ENCODE measurements around the gene LAMC3.

The LAMC3 gene

DNA sequence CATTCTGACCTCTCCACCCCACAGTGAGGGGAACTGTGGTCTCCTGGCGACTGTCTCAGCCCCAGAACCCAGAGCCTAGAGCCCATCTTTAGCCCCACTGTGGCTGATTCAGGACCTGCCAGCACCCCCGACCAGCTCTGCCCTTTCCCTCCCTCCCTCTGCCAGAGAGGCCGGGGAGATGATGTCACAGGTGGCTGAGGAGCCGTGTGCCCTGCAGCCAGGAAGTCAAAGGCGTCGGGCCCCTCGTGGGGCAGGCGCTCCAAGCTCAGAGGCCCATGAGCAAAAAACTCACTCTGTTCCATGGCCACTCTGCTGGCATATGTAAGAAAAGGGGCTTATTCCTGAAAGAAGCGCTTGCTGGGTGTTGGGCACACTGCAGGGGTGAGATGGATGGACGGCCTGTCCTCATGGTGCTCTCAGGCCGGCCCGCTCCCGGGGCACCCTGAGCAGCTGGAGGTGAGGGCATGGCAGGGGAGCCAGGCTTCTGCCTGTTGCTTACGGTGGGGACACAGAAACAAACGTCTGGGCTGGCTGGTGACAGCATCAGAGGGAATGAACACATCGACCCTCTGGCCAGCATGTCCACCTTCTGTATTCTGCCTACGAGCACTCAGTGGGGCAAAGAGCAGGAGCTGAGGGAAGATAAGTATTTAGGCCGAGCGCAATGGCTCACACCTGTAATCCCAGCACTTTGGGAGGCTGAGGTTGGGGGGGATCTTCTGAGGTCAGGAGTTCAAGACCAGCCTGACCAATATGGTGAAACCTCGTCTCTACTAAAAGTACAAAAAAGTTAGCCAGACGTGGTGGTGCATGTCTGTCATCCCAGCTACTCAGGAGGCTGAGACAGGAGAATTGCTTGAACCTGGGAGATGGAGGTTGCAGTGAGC lies 41.1 kb downstream of the LAMC3 start:
- FAIRE-seq = no peak

DNA sequence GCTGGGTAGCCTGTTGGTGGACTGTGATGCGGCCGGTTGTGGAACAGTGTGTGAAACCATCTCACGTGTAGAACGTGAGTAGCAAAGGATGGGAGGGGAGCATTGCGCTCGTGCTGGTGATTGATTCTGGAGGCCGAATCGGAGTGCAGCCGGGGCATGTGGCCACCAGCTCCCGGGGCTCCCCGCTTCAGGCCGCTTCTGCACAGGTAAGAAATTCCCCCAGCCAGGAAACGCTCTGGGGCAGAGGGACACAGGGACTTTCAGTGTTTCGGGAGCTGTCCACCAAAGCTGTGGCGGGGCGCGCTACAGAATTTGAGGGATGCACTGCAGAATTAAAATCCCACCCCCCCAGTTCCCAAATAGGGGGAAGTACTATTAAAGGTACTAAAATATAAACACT lies 41.9 kb downstream of the LAMC3 start:
- FAIRE-seq = no peak

DNA sequence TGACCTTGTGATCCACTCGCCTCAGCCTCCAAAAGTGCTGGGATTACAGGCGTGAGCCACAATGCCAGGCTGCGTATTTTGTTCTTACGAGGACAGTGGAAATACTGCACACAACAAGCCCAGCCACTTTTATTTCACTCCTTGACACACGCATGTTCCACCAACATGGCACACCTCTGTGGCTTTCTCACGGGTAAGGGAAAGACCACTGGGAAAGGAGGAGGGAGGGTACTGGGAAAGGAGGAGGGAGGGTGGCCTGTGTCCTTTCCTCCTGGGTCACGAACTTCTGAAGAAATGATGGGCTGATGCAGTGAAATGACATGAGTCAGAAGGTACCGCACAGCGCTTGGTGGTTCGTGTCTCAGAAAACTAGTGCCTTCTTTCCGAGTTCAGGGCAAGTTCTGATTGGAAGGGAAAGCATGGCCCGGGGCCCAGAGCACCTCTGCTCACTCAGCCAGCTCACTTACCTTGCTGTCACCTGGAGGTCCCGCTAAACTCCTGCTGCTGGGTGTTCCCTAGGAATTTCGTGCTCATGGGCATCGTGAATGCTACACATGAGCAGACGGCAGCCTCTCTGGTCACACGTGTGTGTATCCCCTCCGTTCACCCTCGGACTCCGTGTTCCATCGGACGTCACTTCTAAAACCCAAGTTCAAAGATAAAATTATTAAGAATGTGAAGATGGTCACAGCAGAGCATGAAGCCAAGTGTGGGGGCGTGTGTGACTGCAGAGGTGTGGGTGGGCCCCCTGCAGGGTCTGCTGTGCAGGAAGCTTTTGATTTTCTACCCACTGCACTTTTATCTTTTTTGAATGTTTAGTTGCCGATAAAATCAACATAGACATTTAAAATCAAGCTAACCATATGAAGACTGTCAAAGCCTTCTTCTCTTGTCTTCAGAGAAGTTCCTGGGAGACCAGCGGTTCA lies 42.9 kb downstream of the LAMC3 start:
- no peak for FAIRE-seq

- FAIRE-seq = no peak
Observed at GRCh38 chr9:131053896-131054295, 44.9 kb downstream of the LAMC3 start.

DNA sequence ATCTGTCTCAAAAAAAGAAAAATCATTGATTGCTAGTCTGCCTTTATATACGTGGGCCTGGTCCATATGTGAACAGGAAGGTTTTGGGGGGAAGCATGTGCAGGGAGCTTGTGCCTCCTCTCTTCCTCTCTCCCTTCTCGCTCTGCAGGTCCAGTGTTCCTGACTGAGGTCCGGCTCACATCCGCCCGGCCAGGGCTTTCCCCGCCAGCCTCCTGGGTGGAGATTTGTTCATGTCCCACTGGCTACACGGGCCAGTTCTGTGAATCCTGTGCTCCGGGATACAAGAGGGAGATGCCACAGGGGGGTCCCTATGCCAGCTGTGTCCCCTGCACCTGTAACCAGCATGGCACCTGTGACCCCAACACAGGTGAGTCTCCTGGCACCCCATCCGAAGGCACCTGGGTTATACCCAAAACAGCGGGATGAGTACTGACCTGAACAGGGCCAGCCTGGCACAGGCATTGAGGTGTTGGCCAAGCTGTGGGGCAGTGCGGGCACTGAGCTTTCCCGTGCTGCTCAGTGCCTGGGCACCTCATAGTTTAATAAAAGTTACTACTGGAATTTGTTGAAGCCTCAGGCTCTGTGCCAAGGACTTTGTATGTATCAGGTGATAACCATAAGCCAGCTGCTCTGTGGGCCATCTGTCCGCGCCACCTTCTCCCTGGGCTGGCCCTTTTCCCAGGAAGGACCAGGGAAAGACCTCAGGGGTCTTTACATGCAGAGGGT lies 48.0 kb downstream of the LAMC3 start:
- no peak for FAIRE-seq

DNA sequence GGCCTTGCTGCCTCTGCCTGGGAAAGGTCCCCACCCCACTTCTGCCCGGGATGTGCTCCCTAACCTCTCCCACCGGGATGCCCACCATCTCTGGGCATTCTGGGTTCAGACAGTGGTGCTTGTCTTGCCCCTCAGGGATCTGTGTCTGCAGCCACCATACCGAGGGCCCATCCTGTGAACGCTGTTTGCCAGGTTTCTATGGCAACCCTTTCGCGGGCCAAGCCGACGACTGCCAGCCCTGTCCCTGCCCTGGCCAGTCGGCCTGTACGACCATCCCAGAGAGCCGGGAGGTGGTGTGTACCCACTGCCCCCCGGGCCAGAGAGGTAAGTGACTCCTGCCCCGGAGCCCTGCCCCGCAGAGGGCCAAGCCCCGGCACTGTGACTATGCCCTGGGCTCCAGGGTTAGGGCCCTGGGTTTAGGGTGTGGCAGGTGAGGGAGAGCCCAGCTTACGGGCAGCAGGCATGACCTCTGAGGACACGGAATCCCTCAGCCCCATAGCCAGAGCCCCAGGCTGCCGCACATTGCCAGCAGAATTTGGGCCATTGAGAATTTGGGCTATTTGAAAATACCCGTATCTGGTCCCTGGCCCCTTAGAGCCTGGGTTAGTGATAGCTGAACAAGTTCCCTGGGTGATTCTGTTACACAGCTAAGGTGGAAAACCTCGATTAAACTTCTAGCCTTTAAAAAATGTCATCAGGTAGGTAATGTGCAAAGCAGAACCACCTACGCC lies 52.1 kb downstream of the LAMC3 start:
- FAIRE-seq = no peak

DNA sequence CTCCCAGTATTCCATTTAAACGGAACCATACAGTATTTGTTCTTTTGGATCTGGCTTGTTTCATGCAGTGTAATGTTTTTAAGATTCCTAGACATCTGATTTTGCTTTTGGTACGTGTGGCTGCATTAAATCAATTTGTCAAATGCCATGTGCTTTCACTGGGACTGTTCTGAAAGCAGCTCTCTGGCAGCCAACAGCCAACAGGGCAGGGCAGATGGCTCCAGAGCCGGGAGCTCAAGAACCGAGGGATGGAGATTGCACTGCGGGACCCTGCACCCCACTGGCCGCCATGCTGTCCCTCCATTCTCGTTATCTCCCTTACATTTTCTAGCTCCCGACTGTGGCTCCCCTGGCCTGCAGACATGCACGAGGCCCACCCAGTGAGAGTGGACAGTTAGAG lies 54.0 kb downstream of the LAMC3 start:
- no peak for FAIRE-seq

- FAIRE-seq = no peak
Observed at GRCh38 chr9:131065599-131065998, 56.6 kb downstream of the LAMC3 start.

DNA sequence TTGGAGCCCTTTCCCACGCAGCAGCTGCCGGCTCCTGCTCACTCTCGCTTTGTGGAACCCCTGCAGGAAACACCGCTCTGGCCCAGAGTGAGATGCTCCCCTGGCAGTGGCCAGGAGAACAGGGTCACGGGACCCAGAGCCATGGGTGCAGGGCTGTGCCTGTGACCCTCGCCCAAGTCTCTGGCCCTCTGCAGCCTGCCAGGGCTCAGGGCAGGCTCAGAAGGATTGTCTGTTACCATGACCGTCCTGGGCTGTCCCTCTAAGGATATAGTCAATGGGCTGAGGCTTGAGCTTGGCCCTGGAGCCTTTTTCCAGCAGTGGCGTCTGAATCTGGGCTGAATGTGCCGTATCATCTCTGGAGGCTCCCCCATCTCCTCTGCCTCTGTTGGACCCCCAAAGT lies 58.7 kb downstream of the LAMC3 start:
- no peak for FAIRE-seq

- FAIRE-seq = no peak
Observed at GRCh38 chr9:131068076-131068816, 59.3 kb downstream of the LAMC3 start.

GRCh38 chr9:131069699-131070098 lies 60.7 kb downstream of the LAMC3 start:
- FAIRE-seq = no peak

DNA sequence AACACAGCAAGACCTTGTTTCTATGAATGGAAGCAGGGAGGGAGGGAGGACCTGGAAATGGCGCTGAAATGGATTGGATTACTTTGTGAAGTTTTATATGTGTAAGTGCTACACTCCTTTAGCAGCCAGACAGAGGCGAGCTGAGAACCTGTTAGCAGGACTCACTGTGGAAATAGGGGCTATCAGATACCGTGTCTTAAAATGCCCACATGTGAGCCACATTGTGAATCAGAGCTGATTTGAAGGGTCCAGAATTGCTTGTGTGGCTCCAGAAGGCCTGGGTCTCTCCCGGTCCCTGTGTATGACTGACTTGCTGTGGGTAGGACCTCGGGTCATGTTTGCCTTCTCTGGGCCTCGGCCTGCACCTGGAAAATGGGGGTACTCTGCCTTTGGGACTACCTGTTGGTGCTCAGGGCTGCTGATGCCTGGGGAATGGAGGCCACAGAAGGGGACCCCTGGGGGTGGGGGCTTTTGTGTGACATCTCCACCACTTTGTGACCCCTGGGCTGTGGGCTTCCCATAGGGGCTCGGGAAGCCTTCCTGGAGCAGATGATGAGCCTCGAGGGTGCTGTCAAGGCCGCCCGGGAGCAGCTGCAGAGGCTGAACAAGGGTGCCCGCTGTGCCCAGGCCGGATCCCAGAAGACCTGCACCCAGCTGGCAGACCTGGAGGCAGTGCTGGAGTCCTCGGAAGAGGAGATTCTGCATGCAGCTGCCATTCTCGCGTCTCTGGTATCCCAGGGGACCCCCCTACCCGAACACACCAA lies 63.3 kb downstream of the LAMC3 start:
- no peak for FAIRE-seq

DNA sequence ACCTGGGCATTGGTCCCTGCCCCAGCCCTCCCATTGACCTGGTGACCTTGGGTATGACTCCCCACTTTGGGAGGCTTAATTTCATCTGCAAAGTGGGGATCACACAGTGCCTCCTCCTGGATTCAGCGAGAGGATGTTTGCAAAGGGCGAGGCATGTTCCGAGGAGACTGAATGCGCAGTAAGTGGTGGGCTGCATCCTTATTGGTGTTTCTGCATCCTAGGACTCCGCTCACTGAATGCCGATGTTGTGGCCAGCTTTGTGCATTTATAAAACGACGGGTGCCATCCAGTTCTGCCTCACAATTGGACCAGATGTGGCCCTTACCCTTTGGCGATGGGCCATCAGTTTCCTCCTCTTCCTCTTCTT lies 63.9 kb downstream of the LAMC3 start:
- no peak for FAIRE-seq

DNA sequence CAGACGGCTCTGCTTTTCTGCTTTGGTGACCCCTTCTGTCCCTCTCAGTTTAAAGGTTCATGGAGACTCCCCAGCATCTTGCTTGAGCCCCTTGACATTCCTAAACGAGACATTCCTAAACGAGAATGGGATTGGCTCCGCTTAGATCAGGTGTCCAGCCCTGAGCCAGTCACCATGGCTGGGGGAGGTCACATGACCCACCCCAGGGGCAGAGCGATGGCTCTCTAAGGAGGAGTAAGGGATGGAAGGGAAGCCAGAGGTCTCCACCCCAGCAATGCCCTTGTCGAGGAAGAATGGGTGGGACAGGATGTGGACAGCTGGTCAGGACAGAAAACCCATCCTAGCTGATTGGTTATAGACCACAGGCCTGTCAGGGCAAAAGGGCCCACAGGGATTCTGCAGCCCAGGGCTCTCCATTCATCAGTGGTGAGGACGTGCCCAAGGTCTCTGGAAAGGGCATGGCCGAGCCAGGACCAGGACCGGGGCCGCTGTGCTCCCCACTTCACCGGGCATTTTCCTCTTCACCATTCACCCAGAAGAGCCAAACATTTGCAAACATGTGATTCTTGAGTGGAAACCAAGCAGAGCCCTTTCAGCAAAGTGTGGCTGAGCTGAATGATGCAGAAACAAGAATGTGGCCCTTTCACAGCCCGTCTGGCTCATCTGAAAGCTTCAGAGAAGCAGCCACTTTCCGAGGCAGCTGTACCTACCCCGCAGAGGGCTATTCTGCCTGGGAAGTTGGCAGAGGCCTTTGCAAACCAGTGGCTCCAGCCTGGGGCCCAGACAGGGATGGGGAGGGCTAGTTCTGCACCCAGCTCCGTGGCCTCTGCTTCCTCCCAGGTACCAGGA lies 67.6 kb downstream of the LAMC3 start:
- FAIRE-seq = no peak

DNA sequence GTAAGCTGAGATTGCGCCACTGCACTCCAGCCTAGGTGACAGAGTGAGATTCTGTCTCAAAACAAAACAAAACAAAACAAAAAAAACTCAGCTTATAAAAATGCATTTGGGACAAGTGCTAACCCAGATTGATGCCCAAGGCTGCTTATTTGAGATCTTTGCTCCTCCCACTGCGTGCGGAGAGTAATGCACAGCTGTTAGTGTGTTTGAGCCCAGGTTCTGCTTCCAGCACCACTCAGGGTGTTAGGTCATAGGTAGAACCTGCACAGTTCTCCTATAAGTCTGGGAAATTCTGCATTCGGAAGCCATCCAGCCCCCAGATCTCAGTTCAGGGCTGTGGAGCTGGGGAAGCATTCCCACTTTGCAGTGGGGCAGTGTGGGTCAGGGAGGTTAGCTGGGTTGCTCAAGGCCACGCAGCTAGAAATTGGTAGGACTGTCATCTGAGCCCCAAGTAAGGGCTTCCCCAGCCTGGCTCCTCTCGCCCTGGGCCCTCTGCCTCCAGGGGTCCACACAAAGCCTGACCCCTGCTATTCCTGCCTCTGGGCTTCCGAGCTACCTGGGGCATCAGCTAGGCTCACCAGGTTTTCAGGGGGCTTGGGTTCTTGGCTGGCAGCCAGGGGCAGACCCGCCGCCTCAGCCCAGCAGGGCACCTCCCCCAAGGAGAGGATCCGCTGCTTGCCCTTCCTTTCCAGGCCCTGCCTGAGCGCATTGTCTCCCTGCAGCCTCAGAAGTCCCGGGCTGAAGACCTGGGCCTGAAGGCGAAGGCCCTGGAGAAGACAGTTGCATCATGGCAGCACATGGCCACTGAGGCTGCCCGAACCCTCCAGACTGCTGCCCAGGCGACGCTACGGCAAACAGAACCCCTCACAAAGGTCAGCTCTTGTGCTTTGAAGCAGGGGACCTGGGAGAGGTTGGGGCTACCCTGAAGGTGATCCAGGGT lies 69.7 kb downstream of the LAMC3 start:
- FAIRE-seq = no peak

GRCh38 chr9:131080589-131080988 lies 71.6 kb downstream of the LAMC3 start:
- FAIRE-seq = no peak

- FAIRE-seq = no peak
Observed at GRCh38 chr9:131081868-131082267, 72.9 kb downstream of the LAMC3 start.

- no peak for FAIRE-seq
Observed at GRCh38 chr9:131082774-131083512, 74.0 kb downstream of the LAMC3 start.

Measured in A204.1 (cell line).